Endothelial cell (in vitro differentiated cells): ENCODE measurements around the gene MYO16. TPM values are rescaled to one million over a fixed set of nuclear protein-coding genes. Genes with fewer than 3 reads are reported as not detected.

Experiments
- DNase-seq: peaks from one replicate; pipeline ENCODE4 v3.0.0; 2021; ENCODE audit warnings: low spot score
- H3K27ac Mint-ChIP-seq: one replicate; pipeline ENCODE4 v1.8.0; 2021; ENCODE audit warnings: mixed read lengths, inconsistent platforms; ENCODE audit not compliant: unreplicated experiment
- H3K27me3 Mint-ChIP-seq: one replicate; pipeline ENCODE4 v1.8.0; 2021; ENCODE audit warnings: mild to moderate bottlenecking, moderate library complexity, mixed read lengths, inconsistent platforms; ENCODE audit not compliant: unreplicated experiment
- H3K36me3 Mint-ChIP-seq: one replicate; pipeline ENCODE4 v1.8.0; 2021; ENCODE audit warnings: mild to moderate bottlenecking, low read depth, mixed read lengths, inconsistent platforms; ENCODE audit not compliant: unreplicated experiment
- H3K4me1 Mint-ChIP-seq: one replicate; pipeline ENCODE4 v1.8.0; 2021; ENCODE audit warnings: mild to moderate bottlenecking, mixed read lengths, inconsistent platforms; ENCODE audit not compliant: unreplicated experiment
- H3K4me3 Mint-ChIP-seq: one replicate; pipeline ENCODE4 v1.8.0; 2021; ENCODE audit warnings: mild to moderate bottlenecking, mixed read lengths, inconsistent platforms; ENCODE audit not compliant: unreplicated experiment
- H3K9me3 Mint-ChIP-seq: one replicate; pipeline ENCODE4 v1.8.0; 2021; ENCODE audit warnings: mixed read lengths, inconsistent platforms; ENCODE audit not compliant: unreplicated experiment
- total RNA-seq: library from RNA; stranded (reverse); fragmentation: NEBNext Ultra II Directional; extraction: Animal tissue kit (Norgen Biotek cat#: 25700); gene quantifications from one replicate; pipeline ENCODE4 v1.2.1, GENCODE V29; 2021; ENCODE audit not compliant: unreplicated experiment
- TF ChIP-seq, protein P1 (sequence below): fragments of 200-600 bp; sonication (generic); IDR thresholded peaks from one replicate; pipeline ENCODE4 v1.5.0; 2021; ENCODE audit warnings: antibody characterized with exemption; ENCODE audit not compliant: unreplicated experiment

The MYO16 gene
- total RNA-seq, 1 donor from 2014 or later, result 1.4 TPM

DNA sequence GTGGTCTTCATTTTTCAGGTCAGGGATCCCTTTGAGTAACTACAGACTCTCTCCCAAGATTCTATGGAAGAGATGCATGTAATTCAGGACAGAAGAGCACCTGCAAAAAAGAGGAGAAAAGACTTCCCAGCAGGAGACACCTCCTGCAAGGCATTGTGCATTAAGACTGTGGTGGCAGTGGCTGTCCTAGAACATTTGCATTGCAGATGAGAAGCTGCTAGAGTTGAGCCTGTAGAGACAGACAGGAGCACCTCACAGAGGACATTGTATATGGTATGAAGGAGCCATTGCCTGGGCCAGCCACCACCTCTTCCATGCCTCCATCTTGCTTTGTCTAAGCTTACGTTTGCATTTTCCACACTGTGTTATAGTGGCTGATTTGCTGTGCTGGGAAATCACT, 11.2 kb upstream of the MYO16 start:
- Mint-ChIP-seq H3K27me3 (peaks cover 3% of the 10 kb centered on the region), H3K4me1 (no peaks in the 10 kb centered on the region), H3K4me3 (no peak overlapping the region), H3K36me3 (no peaks in the 10 kb centered on the region), H3K9me3 (no peaks in the 10 kb centered on the region), H3K27ac (no peak overlapping the region)
- DNase-seq, result no peak
- TF ChIP-seq, protein P1, sequence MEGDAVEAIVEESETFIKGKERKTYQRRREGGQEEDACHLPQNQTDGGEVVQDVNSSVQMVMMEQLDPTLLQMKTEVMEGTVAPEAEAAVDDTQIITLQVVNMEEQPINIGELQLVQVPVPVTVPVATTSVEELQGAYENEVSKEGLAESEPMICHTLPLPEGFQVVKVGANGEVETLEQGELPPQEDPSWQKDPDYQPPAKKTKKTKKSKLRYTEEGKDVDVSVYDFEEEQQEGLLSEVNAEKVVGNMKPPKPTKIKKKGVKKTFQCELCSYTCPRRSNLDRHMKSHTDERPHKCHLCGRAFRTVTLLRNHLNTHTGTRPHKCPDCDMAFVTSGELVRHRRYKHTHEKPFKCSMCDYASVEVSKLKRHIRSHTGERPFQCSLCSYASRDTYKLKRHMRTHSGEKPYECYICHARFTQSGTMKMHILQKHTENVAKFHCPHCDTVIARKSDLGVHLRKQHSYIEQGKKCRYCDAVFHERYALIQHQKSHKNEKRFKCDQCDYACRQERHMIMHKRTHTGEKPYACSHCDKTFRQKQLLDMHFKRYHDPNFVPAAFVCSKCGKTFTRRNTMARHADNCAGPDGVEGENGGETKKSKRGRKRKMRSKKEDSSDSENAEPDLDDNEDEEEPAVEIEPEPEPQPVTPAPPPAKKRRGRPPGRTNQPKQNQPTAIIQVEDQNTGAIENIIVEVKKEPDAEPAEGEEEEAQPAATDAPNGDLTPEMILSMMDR, result no peak

DNA sequence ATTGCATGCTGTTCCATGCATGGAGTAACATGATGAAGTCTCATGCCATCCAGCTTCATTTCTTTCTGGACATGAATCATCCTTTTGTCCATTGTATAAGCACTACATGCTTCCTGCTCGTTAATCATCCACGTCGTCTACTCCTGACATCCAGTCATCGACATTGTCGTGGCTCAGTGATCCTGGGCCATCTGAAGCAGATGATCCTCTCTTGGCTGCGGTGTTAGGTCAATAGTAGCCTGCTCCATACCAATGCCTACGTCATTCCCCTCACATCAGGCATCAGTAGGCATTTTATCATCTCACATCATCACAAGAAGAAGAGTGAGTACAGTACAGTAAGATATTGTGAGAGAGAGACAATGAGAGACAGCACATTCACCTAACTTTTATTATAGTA, 7.9 kb upstream of the MYO16 start:
- Mint-ChIP-seq H3K36me3 (no peaks in the 10 kb centered on the region), H3K4me1 (no peaks in the 10 kb centered on the region), H3K27ac (no peak overlapping the region), H3K4me3 (no peak overlapping the region), H3K27me3 (peaks cover 3% of the 10 kb centered on the region), H3K9me3 (no peaks in the 10 kb centered on the region)
- DNase-seq, result no peak
- TF ChIP-seq, protein P1, result no peak

DNA sequence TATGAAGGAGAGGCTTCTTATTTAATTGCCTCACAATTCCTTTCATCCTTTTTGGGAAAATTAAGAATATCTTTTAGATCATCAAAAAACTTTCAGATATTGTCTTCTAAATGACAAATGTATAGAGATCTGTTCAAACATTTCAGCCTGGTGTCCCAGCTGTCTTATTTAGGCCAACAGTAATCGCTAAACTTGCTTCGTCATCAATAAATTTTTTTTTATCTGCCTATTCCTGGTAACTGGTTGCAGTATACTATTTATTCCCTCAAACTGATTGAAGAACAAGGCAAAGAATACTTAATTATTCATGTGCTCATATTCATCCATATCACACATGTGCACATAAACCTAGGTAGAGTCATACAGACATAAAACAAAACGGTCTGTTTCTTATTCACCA, 5.3 kb upstream of the MYO16 start:
- DNase-seq, result no peak
- Mint-ChIP-seq H3K4me1 (no peaks in the 10 kb centered on the region), H3K4me3 (no peak overlapping the region), H3K27me3 (peaks cover 3% of the 10 kb centered on the region), H3K9me3 (no peaks in the 10 kb centered on the region), H3K27ac (no peak overlapping the region), H3K36me3 (no peaks in the 10 kb centered on the region)
- TF ChIP-seq, protein P1, result no peak

DNA sequence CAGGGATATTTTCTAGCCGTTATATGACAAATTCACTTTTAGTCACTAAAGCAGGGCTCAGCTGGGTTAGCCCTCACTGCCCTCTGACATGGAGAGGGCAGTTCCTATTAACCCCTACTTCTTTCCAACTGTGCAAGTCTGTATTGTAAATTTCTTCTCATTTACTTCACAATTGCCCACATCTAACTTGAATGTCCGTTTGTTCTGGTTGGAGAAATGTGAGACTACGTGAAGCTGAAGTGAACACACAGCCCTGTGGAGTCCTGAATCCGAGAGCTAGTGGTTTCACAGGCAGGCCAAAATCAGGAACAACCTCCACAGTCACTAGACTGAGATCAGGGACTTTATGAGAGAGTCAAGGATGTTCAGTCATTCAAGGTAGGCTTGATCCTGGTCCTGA, 4.4 kb upstream of the MYO16 start:
- no peak overlapping the region for H3K4me3 Mint-ChIP-seq
- no peaks in the 10 kb centered on the region for H3K9me3 Mint-ChIP-seq
- TF ChIP-seq, protein P1, result no peak
- DNase-seq, result no peak
- H3K27ac Mint-ChIP-seq, result no peak overlapping the region
- no peaks in the 10 kb centered on the region for H3K4me1 Mint-ChIP-seq
- H3K36me3 Mint-ChIP-seq, result no peaks in the 10 kb centered on the region
- H3K27me3 Mint-ChIP-seq, result peaks cover 3% of the 10 kb centered on the region

DNA sequence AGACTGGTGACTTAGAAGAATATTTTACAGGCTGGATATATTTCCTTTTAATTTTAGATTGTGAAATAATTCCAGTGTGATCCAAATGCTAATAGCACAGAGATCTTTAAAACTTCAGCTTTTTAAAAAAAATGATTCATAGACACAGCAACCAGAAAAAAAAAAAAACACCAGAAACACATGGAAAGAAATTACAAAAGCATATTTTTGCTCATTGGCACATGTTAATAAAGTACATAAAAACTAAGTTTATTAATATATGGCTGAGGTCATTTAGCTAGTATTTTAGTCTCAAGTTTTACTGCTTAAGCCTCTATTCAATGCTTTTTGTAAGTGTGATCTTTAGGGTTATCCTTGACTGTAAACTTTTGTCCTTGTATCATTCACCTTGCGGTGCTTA, 577 bp downstream of the MYO16 start:
- H3K27me3 Mint-ChIP-seq, result peaks cover 3% of the 10 kb centered on the region
- no peaks in the 10 kb centered on the region for H3K4me1 Mint-ChIP-seq
- DNase-seq, result no peak
- no peak overlapping the region for H3K27ac Mint-ChIP-seq
- TF ChIP-seq, protein P1, result no peak
- no peak overlapping the region for H3K4me3 Mint-ChIP-seq
- H3K9me3 Mint-ChIP-seq, result no peaks in the 10 kb centered on the region
- no peaks in the 10 kb centered on the region for H3K36me3 Mint-ChIP-seq
